ENCODE data around the gene SUDS3.
"Not testable (repeated sequence)": the region's sequence is repeated elsewhere in the genome, so short reads cannot be mapped to it uniquely, and the experiment has no call there.

Gene SUDS3

DNA sequence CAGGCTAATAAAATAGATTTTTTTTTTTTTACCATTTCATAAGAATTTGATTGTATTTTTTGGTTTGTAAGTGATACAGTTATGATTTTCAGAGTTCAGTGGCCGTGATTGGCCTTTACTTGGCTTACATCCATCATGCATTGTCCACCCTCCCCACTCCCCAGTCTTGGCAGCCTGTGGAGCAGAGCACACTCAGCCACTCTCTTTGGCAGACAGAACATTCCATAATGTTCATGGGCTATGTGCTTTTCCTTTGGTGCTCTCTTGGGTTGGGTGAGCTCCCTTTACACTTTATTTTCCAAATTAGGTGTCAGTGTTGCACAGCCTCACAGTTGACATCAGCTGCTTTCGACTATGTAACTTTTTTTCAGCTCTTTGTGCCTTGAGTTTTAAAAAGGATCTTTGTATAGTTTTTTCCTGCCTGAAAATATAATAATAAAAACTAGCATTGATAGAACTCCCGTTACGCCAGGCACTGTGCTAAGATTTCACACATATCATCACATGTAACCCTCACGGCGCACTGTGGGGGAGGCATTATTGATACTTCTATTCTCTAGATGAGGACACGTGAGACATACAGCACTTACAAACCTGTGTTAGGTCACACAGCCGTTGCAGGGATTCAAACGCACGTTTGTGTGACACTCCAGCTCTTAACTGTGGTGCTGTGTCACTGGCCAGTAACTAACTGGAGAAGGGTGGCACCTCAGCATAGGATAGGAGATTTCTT, 21.5 kb downstream of the SUDS3 start:
- no peak for DNase-seq (ENCODE audit: low read depth)

DNA sequence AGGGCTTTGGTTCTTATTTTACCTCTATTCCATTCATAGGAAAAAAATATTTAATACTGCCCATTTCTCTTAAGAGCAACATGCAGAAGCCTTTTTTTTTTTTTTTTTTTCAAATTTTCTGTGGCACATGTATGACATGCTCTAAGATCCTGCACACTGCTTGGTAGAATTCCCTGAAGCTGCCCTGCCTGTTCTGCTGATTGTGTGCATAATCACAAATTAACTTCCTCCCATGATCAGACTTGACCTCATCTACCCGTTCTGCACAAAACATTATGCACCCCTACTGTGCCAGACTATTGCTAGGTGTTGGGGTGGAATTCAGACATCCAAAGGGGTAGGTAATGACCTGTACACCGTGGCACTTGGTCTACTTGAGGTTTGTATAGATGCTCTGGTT, 22.2 kb downstream of the SUDS3 start:
- no peak for DNase-seq (ENCODE audit: low read depth)

DNA sequence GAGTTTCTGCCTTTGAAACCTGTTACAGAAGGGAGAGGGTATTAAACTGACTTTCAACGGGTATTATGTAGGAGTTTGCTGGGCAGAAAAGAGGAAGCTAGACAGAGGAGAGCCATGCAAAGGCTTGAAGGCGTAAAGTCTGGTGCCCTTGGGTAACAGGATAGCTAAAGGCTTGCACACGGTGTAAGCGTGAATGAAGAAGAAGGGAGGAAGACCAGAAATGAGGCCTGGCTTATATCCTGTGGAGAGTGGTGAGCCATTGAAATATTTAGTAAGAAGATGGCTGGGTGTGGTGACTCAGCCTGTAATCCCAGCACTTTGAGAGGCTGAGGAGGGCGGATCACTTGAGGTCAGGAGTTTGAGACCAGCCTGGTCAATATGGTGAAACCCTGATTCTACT, 22.6 kb downstream of the SUDS3 start:
- no peak for DNase-seq (ENCODE audit: low read depth)

DNA sequence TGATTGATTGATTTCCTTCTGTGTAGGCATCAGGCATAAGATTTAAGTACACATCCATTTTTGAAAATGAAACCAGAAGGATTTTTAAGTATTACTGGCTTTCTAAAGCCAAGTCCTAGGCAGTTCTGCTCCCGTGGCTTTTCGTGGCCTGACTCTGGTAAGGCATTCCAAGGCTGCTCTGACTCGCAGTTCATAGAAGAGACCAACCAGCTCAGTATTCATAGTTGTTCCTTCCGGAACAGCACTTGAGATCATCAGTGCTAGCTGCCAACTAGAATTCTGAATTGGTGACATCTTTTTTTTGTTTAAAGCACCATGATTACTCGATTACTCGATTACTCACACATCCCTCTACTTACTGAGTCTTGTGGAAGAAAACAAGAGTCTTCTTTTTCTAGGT, 25.9 kb downstream of the SUDS3 start:
- DNase-seq (ENCODE audit: low read depth) = no peak

DNA sequence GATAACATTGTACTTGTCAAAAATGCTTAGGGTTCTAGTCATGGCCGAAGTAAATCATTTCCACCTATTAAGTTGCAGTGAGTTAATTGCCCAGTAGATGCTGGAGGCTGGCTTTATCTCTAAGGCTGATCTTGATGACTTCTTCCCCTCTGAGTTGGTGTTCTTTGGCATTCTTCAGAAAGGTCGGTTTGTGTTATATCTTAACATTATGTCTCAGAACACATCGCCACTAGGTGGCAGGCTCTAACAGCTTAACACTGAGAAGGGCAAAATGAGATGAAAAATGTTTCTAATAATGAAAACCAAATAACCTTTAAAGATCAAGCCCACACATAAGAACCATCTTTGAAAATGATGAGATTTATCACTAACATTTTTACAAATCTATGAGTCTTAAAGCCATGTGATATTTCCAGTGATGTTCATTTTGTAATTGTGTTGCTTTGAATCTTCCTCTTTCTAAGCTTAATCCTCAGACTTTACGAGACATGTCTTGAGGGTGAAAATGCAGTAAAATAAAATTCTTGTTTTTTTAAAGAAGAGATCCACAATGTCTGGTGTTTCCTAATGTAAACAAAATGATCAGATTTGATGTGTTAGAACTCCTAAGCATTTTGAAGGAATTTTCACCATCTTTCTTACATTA, 28.6 kb downstream of the SUDS3 start:
- DNase-seq (ENCODE audit: low read depth) = peak; percentile 9

DNA sequence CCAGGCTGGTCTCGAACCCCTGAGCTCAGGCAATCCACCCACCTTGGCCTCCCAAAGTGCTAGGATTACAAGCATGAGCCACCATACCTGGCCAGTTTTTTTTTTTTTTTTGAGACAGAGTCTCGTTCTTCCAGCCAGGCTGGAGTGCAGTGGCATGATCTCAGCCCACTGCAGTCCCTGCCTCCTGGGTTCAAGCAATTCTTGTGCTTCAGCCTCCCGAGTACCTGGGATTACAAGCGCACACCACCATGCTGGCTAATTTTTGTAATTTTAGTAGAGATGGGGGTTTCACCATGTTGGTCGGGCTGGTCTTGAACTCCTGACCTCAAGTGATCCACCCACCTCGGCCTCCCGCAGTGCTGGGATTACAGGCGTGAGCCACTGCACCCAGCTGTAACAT, 31.9 kb downstream of the SUDS3 start:
- DNase-seq (ENCODE audit: low read depth) = not testable (repeated sequence)

DNA sequence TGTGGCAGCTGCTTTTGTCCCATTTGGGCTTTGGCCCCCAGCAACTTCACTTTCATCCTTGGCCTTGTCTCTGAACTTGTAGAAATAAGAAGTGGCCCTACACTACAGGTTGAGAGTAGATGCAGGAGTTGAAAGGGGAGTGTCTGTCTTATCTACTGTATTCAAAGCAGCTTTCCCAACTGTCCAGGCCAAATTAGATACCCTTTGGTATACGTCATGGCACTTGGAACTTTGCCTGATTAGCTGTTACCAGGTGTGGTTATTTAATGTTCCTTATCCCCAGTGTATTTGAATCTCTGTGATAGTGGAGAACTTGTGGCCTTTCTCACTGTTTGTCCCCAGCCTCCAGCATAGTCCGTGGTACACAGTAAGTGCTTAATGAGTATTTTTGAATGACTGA, 33.5 kb downstream of the SUDS3 start:
- DNase-seq (ENCODE audit: low read depth) = no peak

DNA sequence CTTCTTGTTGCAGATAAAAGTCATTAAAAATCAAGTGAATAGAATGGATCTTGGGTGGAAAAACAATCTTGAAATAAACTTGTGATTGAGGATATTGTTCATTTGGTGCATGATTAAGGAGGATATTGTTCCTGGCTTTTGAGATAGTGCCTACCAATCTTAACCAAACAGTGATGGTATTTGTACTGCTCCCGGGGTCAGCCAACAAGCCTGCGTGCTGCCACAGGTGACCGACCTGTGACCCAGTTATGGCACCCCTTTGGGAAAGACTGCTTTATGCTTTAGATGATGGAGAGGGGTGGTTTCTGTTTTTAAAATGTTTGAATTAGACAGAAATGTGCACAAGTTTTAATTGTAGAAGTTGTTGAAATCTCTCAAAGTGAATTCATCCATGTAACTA, 41.6 kb downstream of the SUDS3 start:
- no peak for DNase-seq (ENCODE audit: low read depth)

DNA sequence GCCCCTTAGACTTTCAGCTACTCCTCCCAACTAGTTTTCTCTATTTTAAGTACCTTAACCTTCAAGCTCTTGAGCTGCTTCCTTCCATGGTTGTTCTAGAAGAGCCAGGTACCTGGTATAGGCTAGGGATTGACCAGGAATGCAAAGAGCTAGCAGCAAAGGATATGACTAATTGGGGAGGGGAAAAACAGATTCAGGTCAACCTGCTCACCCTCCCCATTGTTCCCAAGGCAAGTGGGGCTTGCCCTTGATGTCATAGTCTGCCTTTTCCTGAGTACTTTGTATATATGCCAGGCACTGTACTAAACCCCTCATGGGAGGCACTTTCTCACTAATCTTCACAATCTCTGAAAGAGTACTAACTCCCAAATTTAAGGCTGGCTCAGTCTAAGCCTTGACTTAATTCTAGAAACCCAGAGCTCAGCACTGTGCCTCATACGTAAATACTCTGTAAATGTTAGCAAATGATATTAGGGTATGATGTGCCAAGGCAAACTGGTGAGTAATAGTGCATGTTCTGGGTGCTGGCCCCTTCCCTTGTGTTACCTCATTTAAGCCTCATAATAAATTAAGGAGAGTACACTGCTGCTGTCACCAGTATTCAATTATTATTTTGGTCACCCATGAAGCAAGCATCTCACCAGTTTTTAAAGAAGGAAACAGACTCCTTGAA, 42.2 kb downstream of the SUDS3 start:
- DNase-seq (ENCODE audit: low read depth) = no peak

DNA sequence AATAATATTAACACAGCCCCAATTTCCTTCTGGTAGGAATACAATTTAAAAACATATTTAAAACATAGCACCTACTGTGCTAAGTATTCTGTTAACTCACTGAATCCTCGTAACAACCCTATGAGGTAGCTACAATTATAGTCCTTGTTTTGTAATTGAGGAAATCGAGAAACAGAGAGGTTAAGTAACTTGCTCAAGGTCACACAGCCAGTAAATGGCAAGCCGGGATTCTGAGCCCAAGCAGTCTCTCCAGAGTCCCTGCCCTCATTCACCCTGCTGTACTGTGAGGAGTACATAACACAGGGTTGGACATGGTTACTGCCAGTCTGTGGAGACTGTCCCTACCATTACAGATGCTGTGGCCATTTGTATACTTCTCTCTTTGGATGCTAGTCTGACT, 44.3 kb downstream of the SUDS3 start:
- DNase-seq (ENCODE audit: low read depth) = no peak

DNA sequence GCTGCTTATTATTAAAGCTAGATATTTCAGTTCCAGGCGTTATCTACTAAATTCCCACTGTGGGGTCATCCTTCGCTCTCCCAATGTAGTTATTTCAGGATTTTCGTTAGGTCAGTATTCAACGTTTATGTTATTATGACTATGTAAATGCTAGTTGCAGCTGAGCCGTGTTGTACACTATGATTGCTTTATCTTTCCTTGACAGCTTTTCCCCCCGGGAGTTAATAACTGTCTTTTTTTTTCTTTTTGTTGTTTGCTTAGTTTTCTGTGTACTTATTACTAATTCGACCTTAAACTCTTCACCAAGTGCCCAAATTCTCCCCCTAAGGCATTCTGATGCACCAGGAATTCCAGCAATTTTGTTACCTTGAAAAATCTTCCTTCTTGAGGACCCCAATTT, 48.5 kb downstream of the SUDS3 start:
- DNase-seq (ENCODE audit: low read depth) = no peak

DNA sequence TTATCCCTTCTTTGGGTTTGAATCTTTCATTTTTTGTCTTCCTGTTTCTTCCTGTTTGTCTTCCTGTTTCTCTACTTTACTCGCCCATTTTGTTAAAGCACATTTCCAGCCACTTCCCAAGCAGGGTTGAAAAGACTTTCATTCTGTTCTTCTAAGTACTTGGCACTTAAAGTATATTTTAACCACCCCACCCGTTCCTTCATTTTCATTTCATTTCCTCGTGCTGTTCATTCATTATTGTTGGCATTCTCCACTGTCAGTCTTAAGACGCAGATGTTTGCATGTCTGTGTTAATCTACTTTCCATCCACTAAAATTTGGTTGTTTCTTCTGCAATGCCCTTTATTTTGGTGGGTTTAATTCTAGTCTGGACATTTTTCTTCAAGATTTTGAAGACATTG, 49.0 kb downstream of the SUDS3 start:
- no peak for DNase-seq (ENCODE audit: low read depth)

DNA sequence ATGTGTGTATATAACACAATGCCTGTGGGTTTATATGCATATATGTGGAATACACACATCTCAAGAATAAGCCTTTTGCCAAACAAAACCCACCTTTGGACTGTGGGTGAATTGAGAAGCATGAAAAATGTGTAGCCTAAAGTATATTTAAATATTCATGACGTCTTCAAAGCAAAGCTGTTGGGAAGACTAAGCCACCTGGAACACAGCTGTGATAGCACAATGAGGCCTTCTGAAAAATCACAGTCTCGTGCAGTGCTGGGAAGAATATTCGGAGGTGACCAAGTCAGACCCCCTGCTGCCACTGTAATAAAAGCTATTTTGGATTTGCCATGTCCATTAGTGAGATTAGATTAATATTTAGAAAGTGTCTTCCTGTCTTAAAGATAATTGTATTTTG, 51.5 kb downstream of the SUDS3 start:
- no peak for DNase-seq (ENCODE audit: low read depth)

DNA sequence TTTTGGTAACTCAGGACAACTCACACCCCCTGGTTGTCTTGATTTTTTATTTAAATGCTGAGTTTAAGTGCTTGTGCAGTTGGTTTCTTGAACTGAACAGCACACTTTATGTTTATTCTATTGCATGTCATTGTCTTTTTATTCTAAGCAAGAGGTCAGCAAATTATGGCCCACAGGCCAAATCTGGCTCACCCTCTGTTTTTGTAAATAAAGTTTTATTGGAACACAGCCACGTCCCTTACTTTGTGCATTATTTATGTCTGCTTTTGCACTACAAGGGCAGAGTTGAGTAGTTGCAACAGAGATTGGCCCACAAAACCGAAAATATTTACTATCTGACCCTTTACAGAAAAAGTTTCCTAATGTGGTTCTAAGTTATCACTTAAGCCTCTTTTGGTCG, 52.3 kb downstream of the SUDS3 start:
- DNase-seq (ENCODE audit: low read depth) = no peak

DNA sequence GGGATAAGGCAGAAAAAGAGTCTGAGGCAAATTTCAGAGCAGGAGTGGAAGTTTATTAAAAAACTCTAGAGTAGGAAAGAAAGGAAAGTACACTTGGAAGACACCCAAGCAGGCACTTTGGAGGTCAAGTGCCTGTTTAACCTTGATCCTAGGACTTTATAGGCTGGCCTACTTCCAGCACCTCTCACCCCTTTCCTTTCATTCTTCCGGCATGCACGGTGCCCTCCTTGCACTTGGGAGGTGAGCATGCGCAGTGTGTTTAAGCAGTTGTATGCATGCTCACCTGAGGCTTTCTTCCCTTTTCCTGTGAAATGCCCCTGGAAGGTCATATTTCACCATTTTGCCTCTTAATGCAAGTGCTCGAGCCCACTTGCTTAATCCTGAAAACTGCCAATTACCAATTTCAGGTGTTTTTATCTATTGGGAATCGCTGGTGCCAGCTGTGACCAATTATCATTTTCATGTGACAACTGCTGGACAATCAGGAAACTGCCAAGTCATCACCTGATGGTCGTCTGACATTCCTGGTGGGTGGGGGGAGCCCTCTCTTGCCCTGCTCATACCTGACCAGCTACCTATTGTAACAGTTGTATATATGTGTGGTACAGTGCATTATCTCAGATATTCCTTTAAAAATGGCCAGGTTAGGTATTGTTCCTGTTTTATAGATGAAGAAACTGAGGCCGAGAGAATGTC, 53.5 kb downstream of the SUDS3 start:
- DNase-seq (ENCODE audit: low read depth) = no peak

DNA sequence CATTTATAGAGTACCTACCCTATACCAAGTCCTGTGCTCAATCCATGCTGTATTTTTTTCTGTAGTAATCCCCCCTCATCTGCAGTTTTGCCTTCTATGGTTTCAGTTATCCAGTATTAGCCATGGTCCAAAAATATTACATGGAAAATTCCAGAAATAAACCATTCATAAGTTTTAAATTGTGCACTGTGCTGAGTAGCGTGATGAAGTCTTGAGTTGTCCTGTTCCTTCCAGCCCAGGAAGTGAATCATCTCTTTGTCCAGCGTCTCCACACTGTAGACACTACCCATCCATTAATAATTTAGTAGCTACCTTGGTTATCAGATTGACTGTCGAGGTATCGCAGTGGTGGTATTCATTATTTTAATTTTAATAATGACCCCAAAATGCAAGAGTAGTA, 54.2 kb downstream of the SUDS3 start:
- no peak for DNase-seq (ENCODE audit: low read depth)

DNA sequence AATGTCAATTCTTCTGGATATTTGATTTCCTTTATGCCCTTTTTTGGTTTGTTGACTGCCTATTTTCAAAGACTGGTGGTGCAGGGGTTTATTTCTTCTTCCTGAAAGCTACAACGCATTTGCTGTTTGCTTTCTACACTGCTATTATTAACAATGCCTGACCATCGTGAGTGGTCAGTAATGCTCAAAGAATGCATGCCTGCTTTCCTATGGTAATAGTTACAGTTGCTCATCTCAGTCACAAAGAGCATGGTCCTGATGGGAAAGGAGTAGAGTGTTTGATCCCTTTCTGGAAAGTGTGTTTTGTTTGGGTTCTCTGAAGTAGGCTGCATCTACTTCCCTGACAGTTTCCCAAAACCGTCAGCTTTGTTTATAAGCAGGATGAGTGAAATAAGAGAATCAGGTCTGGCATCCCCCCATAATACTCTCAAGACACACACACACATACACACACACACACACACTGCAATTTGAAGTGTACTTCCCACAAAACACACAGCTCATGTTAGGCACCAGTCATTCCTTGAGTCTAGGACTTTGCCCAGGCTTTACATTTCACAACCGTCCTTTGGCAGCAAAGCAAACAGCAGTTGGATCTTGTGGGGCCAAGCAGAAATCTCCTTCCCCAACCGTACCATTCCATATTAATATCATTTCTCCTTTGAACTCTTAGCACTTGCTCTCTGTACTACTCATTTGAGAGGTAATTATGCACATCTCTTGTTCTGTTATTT, 56.6 kb downstream of the SUDS3 start:
- DNase-seq (ENCODE audit: low read depth) = no peak

DNA sequence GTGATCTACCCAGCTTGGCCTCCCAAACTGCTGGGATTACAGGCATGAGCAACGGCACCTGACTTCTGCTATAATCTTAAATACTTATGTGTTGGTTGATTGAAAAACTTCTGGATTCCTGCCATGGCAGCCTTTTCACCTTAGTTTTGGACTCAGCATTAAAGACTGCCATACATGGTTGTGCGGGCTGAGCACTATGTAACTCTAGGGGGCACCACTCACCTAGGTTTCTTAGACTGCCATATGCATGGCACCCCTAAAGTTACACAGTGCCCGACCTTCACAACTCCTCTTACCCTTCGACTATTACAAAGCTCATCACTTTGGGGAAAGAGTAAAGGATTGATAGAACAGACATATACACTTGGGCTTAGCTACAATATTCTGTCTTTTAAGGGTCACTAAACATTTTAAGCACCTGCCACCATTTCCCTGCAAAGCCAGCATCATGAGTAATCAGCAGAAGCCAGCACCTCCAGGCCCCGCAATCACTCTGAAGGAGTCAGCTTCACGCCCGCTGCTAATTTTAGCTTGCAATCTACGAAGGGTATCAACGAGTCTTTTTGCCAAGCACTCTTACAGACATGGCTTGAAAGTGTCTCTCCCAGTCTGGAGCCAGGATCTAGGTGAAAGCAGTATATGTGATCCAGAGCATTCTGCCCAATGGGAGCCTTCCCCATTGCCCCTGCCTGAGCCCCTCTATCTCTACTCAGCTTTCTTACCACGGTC, 59.8 kb downstream of the SUDS3 start:
- DNase-seq (ENCODE audit: low read depth) = no peak

DNA sequence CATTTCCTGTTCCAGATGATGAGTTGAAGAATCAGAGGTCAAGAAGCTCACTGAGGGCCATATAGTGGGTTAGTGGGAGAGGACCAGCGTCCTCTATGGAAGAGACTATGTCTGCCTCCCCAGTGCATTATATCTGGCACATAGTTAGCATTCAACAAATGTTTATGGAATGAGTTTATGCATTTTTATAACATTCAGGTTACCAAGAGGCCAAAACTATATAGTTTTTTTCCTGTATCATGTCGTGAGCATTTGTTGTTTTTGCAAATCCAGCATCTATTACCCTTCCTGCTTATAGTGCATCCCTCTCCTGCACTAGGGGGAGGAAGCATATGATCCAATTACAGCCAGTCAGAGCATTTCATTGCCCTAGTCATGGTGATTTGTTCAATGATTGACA, 60.6 kb downstream of the SUDS3 start:
- no peak for DNase-seq (ENCODE audit: low read depth)

DNA sequence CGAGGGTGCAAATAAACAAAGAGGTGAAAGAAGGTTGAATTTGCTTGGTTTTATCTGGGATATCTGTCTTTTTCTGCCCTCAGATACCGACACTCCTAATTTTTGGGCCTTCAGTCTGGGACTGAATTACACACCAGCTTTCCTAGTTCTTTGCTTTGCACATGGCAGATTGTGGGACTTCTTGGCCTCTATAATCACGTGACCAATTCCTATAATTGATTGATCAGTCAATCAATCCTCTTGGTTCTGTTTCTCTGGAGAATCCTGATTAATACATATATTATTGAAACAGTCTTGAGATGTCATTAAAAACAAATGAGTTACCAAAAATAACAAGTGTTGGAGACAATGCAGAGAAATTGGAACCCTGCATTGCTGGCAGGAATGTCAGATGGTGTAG, 62.7 kb downstream of the SUDS3 start:
- DNase-seq (ENCODE audit: low read depth) = no peak

DNA sequence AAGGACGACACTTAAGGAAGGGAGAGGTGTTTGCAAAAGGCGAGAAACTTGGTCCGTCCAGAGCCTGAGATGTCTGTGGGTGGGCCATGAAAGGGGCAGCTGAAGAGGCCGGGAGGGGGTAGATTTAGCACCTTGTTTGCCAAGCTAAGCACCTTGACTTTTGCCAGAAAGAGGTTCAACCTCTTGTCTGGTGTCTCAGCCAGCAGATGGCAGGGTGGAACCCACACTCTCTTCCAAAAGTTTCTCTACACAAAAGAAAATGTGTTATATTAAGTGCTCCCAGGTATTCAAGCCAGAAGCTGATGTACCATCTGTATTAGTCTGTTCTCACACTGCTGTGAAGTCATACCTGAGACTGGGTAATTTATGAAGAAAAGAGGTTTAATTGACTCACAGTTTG, 69.9 kb downstream of the SUDS3 start:
- DNase-seq (ENCODE audit: low read depth) = no peak

DNA sequence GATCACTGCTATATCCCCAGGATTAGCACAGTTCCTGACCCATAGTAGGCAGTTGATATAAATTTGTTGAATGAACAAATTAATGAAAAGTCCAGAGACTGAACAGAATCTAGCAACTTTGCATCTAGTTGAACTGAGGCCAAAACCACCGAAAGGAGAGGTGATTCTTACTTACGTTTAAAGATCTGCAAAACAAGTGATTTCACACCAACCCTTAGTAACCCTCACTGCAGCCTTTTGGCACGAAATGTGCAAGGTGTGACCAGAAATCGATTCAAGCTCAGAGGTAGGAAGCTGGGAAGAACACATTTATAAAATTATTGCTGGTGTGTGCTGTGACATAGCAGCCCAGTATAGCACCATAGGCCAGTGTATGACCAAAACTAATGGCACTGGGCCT, 70.8 kb downstream of the SUDS3 start:
- DNase-seq (ENCODE audit: low read depth) = no peak

Data from activated gamma-delta T cell treated with anti-CD3 and anti-CD28 coated beads, Interleukin-2, amount 50 U/mL, for 16 hours (primary cell).